Peyer's patch (tissue), 4 donors: ENCODE measurements around the gene MACROD2.

ENCODE experiments used
- POLR2A ChIP-seq, 2 donors: fragments of 450-650 bp; IDR thresholded peaks; one replicate each; pipeline ENCODE4 v1.5.1; 2017; ENCODE audit warnings: antibody characterized with exemption in 2 of 2, mild to moderate bottlenecking in 2 of 2, moderate library complexity in 2 of 2
- TF ChIP-seq, protein P1 (sequence below), 6 experiments: fragments of 450-650 bp in 4 of 6; fragments of 200-600 bp in 2 of 6; sonication (generic) in 1 of 6; IDR thresholded peaks; one replicate each; pipeline ENCODE4 v1.5.1; 2017 to 2019; ENCODE audit warnings: antibody characterized with exemption in 6 of 6, mild to moderate bottlenecking in 3 of 6, moderate library complexity in 1 of 6

DNA sequence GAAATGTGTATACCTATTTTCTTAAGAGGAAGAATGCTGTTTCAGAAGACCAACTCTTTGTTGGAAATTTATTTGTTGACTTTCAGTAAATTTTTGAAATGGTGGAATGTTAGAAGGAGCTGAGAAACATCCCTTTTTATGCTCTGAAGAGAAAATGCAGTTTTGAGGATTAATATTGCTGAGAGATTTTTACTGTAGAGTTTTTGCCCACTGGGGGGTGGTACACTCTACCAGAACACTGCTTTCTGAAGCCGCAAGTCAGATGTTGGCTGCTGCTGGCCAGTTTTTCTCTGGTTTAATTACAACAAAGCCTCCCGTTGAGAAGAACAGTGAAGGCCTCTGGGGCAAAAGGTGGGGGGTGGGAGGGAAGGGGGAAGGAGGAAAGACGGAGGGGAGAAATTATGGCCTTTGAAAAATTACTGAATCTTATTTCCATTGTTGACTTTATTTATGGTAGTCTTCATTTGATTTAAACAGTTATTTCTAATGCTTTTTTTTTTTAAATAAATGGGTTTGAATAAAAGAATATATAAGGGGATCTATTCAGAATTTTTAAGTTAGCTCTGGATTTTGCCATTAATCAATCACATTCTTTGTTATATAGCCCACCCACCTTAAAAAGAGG, 339.1 kb downstream of the MACROD2 start:
- TF ChIP-seq, protein P1, sequence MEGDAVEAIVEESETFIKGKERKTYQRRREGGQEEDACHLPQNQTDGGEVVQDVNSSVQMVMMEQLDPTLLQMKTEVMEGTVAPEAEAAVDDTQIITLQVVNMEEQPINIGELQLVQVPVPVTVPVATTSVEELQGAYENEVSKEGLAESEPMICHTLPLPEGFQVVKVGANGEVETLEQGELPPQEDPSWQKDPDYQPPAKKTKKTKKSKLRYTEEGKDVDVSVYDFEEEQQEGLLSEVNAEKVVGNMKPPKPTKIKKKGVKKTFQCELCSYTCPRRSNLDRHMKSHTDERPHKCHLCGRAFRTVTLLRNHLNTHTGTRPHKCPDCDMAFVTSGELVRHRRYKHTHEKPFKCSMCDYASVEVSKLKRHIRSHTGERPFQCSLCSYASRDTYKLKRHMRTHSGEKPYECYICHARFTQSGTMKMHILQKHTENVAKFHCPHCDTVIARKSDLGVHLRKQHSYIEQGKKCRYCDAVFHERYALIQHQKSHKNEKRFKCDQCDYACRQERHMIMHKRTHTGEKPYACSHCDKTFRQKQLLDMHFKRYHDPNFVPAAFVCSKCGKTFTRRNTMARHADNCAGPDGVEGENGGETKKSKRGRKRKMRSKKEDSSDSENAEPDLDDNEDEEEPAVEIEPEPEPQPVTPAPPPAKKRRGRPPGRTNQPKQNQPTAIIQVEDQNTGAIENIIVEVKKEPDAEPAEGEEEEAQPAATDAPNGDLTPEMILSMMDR (IDR thresholded peaks at IDR 0.05), result peak in 3 of 6 experiments; percentile 44 to 53 (median 45)
- no peak for TF ChIP-seq POLR2A (IDR thresholded peaks at IDR 0.05)
